HEK293 (cell line): ENCODE measurements around the gene IGFBPL1.

ENCODE experiments used
- CTCF ChIA-PET: fragments of 350-600 bp; formaldehyde crosslinking; extraction: SDS; loops from one replicate; lab custom pipeline; 2021; ENCODE audit warnings: antibody characterized with exemption; lab: Yijun Ruan, JAX
- POLR2A ChIA-PET: fragments of 300-600 bp; formaldehyde crosslinking; extraction: SDS; loops from one replicate; lab custom pipeline; 2020; ENCODE audit warnings: antibody characterized with exemption, inconsistent platforms; lab: Yijun Ruan, JAX
- H3K27ac ChIP-seq: fragments of 200-500 bp; sonication (Bioruptor generic); 2 replicates; pipeline ENCODE4 v1.5.1; 2014; ENCODE audit warnings: low read depth, low read length, control low read depth, inconsistent platforms; ENCODE audit errors: extremely low read depth
- H3K36me3 ChIP-seq, 2 experiments: fragments of 200-500 bp in 1 of 2; sonication (Bioruptor generic) in 1 of 2; 1 replicate in 1 of 2; 2 replicates in 1 of 2; pipeline ENCODE4 v1.5.1; 2014 to 2017; ENCODE audit warnings: inconsistent platforms in 2 of 2, low read length in 2 of 2; ENCODE audit not compliant: control insufficient read depth in 2 of 2, insufficient read depth in 1 of 2
- H3K4me1 ChIP-seq: fragments of 200-500 bp; sonication (Bioruptor generic); 2 replicates; pipeline ENCODE4 v1.5.1; 2014; ENCODE audit warnings: mild to moderate bottlenecking, low read length, inconsistent platforms; ENCODE audit not compliant: control insufficient read depth, insufficient read depth
- H3K4me3 ChIP-seq: 2 replicates; pipeline ENCODE4 v1.5.1; 2011; ENCODE audit warnings: low read depth, mild to moderate bottlenecking, control low read depth, low read length, moderate library complexity
- H3K9me3 ChIP-seq: fragments of 200-500 bp; sonication (Bioruptor generic); 2 replicates; pipeline ENCODE4 v1.5.1; 2014; ENCODE audit warnings: low read depth, low read length, inconsistent platforms; ENCODE audit not compliant: control insufficient read depth, insufficient read depth
- HOXC10 ChIP-seq: sonication (generic); formaldehyde crosslinking; IDR thresholded peaks from 2 replicates; pipeline ENCODE4 v1.8.1; 2023; ENCODE audit warnings: mild to moderate bottlenecking, missing genetic modification reagents
- IKZF3 ChIP-seq: fragments of 450-650 bp; IDR thresholded peaks from 2 replicates; pipeline ENCODE4 v1.5.0; 2018; ENCODE audit warnings: missing biosample characterization, mild to moderate bottlenecking, missing genetic modification characterization, moderate library complexity
- PRDM1 ChIP-seq: fragments of 450-650 bp; formaldehyde crosslinking; IDR thresholded peaks from 2 replicates; pipeline ENCODE4; 2016; ENCODE audit warnings: missing biosample characterization, missing genetic modification characterization
- ZNF280D ChIP-seq: fragments of 450-650 bp; formaldehyde crosslinking; IDR thresholded peaks from 2 replicates; pipeline ENCODE4 v1.5.1; 2016; ENCODE audit warnings: missing biosample characterization, missing genetic modification characterization
- ZNF37A ChIP-seq: fragments of 450-650 bp; IDR thresholded peaks from 2 replicates; pipeline ENCODE4 v1.5.1; 2018; ENCODE audit warnings: missing biosample characterization, missing genetic modification characterization
- ZNF398 ChIP-seq: fragments of 450-650 bp; formaldehyde crosslinking; IDR thresholded peaks from 2 replicates; pipeline ENCODE4 v1.5.1; 2017; ENCODE audit warnings: missing biosample characterization, missing genetic modification characterization
- ZNF423 ChIP-seq: fragments of 450-650 bp; formaldehyde crosslinking; IDR thresholded peaks from 2 replicates; pipeline ENCODE4 v1.5.1; 2016; ENCODE audit warnings: missing biosample characterization, missing genetic modification characterization
- ZNF449 ChIP-seq: fragments of 450-650 bp; formaldehyde crosslinking; IDR thresholded peaks from 2 replicates; pipeline ENCODE4 v1.5.1; 2017; ENCODE audit warnings: missing biosample characterization, mild to moderate bottlenecking, missing genetic modification characterization, moderate library complexity
- ZNF530 ChIP-seq: fragments of 450-650 bp; formaldehyde crosslinking; IDR thresholded peaks from 2 replicates; pipeline ENCODE4 v1.5.1; 2016; ENCODE audit warnings: low read depth, missing biosample characterization, missing genetic modification characterization
- ZNF544 ChIP-seq: fragments of 450-650 bp; formaldehyde crosslinking; IDR thresholded peaks from 2 replicates; pipeline ENCODE4 v1.5.0; 2017; ENCODE audit warnings: missing biosample characterization, missing genetic modification characterization
- ZNF585B ChIP-seq: fragments of 450-650 bp; formaldehyde crosslinking; IDR thresholded peaks from 2 replicates; pipeline ENCODE4 v1.5.1; 2016; ENCODE audit warnings: missing biosample characterization, missing genetic modification characterization
- ZNF791 ChIP-seq: fragments of 450-650 bp; formaldehyde crosslinking; IDR thresholded peaks from 2 replicates; pipeline ENCODE4 v1.5.1; 2016; ENCODE audit warnings: missing biosample characterization, missing genetic modification characterization
- ZNF792 ChIP-seq: fragments of 450-650 bp; formaldehyde crosslinking; IDR thresholded peaks from 2 replicates; pipeline ENCODE4 v1.5.1; 2016; ENCODE audit warnings: missing biosample characterization, missing genetic modification characterization
- ZNF830 ChIP-seq: fragments of 450-650 bp; IDR thresholded peaks from 2 replicates; pipeline ENCODE4 v1.5.0; 2018; ENCODE audit warnings: missing biosample characterization, missing genetic modification characterization, low read depth, mild to moderate bottlenecking, moderate library complexity
- ZSCAN23 ChIP-seq: fragments of 450-650 bp; formaldehyde crosslinking; IDR thresholded peaks from 2 replicates; pipeline ENCODE4 v1.5.1; 2016; ENCODE audit warnings: missing biosample characterization, missing genetic modification characterization
- TF ChIP-seq, protein P1 (sequence below): sonication (generic); formaldehyde crosslinking; IDR thresholded peaks from 2 replicates; pipeline ENCODE4 v1.8.1; 2022; ENCODE audit warnings: mild to moderate bottlenecking, moderate library complexity, missing genetic modification reagents
- TF ChIP-seq, protein P2 (sequence below): fragments of 450-650 bp; formaldehyde crosslinking; IDR thresholded peaks from 2 replicates; pipeline ENCODE4 v1.5.1; 2016; ENCODE audit warnings: missing biosample characterization, missing genetic modification characterization
- TF ChIP-seq, protein P3 (sequence below): fragments of 450-650 bp; formaldehyde crosslinking; IDR thresholded peaks from 2 replicates; pipeline ENCODE4 v1.5.1; 2017; ENCODE audit warnings: missing biosample characterization, missing genetic modification characterization
- TF ChIP-seq, protein P4 (sequence below): fragments of 450-650 bp; formaldehyde crosslinking; IDR thresholded peaks from 2 replicates; pipeline ENCODE4 v1.5.1; 2016; ENCODE audit warnings: missing biosample characterization, missing genetic modification characterization, borderline replicate concordance

IGFBPL1 gene

GRCh38 chr9:38467404-38467803 lies 43.1 kb upstream of the IGFBPL1 start (continued):
- TF ChIP-seq, protein P1, sequence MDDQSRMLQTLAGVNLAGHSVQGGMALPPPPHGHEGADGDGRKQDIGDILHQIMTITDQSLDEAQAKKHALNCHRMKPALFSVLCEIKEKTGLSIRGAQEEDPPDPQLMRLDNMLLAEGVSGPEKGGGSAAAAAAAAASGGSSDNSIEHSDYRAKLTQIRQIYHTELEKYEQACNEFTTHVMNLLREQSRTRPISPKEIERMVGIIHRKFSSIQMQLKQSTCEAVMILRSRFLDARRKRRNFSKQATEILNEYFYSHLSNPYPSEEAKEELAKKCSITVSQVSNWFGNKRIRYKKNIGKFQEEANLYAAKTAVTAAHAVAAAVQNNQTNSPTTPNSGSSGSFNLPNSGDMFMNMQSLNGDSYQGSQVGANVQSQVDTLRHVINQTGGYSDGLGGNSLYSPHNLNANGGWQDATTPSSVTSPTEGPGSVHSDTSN (CRISPR knock-in tag) = no peak
- no peak for TF ChIP-seq ZNF37A (tag by site-specific recombination)
- TF ChIP-seq ZNF398 (tag by site-specific recombination) = no peak
- TF ChIP-seq ZNF280D (tag by site-specific recombination) = no peak
- TF ChIP-seq ZNF530 = no peak
- no peak for TF ChIP-seq ZNF544

GRCh38 chr9:38453835-38454234 lies 29.6 kb upstream of the IGFBPL1 start:
- Histone ChIP-seq H3K4me3 (no peak overlapping the region), H3K36me3 (no peaks in the 10 kb centered on the region), H3K27ac (no peak overlapping the region), H3K9me3 (no peaks in the 10 kb centered on the region)
- ChIA-PET POLR2A (no interaction called here), CTCF (interaction anchor here (1.3 kb wide), 1 partner anchor 37 kb away, joined by 4 read pairs; no protein-coding TSS in a partner anchor)
- TF ChIP-seq ZSCAN23 (no peak), ZNF449 (no peak), PRDM1 (tag by site-specific recombination) (no peak), HOXC10 (no peak), ZNF791 (no peak), ZNF792 (tag by site-specific recombination) (no peak), ZNF423 (tag by site-specific recombination) (no peak), ZNF830 (tag by site-specific recombination) (no peak), ZNF585B (tag by site-specific recombination) (no peak), IKZF3 (tag by site-specific recombination) (no peak)
- TF ChIP-seq, protein P2, sequence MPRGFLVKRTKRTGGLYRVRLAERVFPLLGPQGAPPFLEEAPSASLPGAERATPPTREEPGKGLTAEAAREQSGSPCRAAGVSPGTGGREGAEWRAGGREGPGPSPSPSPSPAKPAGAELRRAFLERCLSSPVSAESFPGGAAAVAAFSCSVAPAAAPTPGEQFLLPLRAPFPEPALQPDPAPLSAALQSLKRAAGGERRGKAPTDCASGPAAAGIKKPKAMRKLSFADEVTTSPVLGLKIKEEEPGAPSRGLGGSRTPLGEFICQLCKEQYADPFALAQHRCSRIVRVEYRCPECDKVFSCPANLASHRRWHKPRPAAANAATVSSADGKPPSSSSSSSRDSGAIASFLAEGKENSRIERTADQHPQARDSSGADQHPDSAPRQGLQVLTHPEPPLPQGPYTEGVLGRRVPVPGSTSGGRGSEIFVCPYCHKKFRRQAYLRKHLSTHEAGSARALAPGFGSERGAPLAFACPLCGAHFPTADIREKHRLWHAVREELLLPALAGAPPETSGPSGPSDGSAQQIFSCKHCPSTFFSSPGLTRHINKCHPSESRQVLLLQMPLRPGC (tag by site-specific recombination) = no peak
- TF ChIP-seq, protein P3, sequence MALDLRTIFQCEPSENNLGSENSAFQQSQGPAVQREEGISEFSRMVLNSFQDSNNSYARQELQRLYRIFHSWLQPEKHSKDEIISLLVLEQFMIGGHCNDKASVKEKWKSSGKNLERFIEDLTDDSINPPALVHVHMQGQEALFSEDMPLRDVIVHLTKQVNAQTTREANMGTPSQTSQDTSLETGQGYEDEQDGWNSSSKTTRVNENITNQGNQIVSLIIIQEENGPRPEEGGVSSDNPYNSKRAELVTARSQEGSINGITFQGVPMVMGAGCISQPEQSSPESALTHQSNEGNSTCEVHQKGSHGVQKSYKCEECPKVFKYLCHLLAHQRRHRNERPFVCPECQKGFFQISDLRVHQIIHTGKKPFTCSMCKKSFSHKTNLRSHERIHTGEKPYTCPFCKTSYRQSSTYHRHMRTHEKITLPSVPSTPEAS (tag by site-specific recombination) = no peak
- TF ChIP-seq, protein P4, sequence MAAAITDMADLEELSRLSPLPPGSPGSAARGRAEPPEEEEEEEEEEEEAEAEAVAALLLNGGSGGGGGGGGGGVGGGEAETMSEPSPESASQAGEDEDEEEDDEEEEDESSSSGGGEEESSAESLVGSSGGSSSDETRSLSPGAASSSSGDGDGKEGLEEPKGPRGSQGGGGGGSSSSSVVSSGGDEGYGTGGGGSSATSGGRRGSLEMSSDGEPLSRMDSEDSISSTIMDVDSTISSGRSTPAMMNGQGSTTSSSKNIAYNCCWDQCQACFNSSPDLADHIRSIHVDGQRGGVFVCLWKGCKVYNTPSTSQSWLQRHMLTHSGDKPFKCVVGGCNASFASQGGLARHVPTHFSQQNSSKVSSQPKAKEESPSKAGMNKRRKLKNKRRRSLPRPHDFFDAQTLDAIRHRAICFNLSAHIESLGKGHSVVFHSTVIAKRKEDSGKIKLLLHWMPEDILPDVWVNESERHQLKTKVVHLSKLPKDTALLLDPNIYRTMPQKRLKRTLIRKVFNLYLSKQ = no peak
- TF ChIP-seq, all 188 proteins: peak for 0
- no peaks in the 10 kb centered on the region for H3K4me1 ChIP-seq
